Mammary epithelial cell (primary cell): Measurements from ENCODE around the gene ACP3.

Experiments
- EZH2 ChIP-seq: IDR thresholded peaks from 2 replicates; pipeline ENCODE4 v1.6.1; 2012; ENCODE audit warnings: low read length, inconsistent platforms, borderline replicate concordance
- TF ChIP-seq, protein P1 (sequence below), 2 donors: IDR thresholded peaks in 1 of 2; conservative IDR thresholded peaks in 1 of 2; 2 replicates each; pipeline ENCODE4 v1.5.1; 2011 to 2012; ENCODE audit warnings: inconsistent platforms in 2 of 2, low read length in 2 of 2, mild to moderate bottlenecking in 2 of 2, control low read depth in 1 of 2, low read depth in 1 of 2; ENCODE audit not compliant: insufficient read depth in 1 of 2; ENCODE audit errors: extremely low read depth in 1 of 2

DNA sequence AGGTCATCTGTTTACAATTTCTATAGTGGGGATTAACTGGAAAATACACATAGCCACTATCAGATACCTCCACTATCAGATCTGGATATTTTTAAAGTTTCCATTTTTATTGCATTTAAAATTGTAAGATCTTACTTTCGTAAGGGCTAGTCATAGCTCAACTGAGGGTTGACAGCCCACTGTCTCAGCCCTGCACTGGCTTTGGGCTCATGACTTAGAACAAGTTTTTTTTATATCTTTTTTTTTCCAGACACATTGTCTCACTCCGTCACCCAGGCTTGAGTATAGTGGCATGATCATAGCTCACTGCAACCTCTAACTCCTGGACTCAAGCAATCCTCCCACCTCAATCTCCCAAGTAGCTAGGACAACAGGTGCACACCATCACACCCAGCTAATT is 51.3 kb downstream of the ACP3 start:
- TF ChIP-seq, protein P1, sequence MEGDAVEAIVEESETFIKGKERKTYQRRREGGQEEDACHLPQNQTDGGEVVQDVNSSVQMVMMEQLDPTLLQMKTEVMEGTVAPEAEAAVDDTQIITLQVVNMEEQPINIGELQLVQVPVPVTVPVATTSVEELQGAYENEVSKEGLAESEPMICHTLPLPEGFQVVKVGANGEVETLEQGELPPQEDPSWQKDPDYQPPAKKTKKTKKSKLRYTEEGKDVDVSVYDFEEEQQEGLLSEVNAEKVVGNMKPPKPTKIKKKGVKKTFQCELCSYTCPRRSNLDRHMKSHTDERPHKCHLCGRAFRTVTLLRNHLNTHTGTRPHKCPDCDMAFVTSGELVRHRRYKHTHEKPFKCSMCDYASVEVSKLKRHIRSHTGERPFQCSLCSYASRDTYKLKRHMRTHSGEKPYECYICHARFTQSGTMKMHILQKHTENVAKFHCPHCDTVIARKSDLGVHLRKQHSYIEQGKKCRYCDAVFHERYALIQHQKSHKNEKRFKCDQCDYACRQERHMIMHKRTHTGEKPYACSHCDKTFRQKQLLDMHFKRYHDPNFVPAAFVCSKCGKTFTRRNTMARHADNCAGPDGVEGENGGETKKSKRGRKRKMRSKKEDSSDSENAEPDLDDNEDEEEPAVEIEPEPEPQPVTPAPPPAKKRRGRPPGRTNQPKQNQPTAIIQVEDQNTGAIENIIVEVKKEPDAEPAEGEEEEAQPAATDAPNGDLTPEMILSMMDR (conservative IDR thresholded peaks at IDR 0.05 in 1 of 2, IDR thresholded peaks at IDR 0.05 in 1 of 2; ENCODE audit: extremely low read depth in 1 of 2, insufficient read depth in 1 of 2, low read depth in 1 of 2, low read length in 2 of 2) = no peak
- TF ChIP-seq EZH2 = no peak
